GM18907 (cell line): ENCODE measurements around the gene RAB26.

Source experiments
- ATAC-seq: cut with Tn5 transposase; IDR thresholded peaks from one replicate; pipeline ENCODE4 v1.9.1; 2021; ENCODE audit warnings: mild to moderate bottlenecking, moderate library complexity; ENCODE audit not compliant: unreplicated experiment

RAB26 gene

GRCh38 chr16:2157480-2158261 is 9.2 kb downstream of the RAB26 start:
- no peak for ATAC-seq

- no peak for ATAC-seq
Observed at GRCh38 chr16:2158262-2158638, 9.8 kb downstream of the RAB26 start.

DNA sequence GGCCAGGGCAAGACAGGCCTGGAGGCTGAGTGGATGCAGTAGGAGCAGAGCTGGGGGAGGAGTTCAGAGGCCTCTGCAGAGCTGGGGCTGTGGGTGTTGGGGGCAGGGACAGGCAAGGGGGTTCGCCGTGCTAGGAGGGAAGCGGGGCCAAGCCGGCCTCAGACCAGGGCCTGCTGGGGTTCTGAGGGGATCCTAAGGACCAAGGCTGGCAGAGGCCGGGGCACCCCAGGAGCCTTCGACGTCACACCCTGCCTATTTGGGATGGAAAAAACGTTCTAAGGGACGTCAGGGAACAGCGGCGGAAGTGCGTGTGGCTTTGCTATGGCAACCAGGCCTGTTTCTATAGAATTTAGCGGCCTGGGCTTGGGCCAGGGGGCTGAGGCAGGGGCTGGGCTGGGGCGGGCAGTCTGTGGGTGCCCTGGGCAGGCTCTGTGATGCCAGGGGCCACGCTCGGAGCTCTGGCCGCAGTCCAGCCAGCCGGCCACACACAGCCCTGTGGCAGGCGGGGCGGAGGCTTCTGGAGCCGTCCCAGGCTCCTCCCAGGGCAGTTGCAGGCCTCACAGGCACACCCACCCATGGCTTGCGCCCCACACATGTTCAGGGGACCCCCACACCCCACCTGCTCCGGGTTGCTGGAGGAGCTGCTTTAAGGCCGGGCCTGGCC is 10.9 kb downstream of the RAB26 start:
- ATAC-seq: no peak

DNA sequence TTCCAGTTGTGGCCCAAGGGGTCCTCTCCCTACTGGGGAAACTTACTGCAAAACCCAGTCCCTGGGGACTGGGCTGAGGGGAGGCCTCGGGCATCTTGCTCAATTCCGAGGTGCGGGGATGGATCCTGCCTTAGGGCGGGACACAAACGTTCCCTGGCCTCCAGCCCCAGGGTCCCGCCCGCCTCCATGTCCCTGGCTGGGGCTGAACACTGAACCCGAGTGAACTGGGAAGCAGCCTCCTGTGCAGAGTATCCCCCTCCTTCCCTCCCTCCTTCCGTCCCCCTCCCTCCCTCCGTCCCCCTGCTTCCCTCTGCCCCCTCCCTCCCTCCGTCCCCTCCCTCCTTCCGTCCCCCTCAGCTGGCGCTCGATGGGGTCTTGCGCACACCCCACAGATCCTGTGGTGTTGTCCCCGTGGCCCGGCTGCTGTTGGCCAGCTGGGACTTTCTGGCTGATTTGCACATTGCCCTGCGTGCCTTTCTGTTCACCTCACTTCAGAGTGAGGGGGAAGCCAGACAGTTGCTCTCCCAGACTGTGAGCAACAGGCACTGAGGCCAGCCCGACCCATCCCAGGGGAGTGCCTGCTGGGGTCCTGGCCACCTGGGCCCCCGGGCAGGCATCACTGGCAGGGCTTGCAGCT is 12.6 kb downstream of the RAB26 start:
- ATAC-seq: no peak

DNA sequence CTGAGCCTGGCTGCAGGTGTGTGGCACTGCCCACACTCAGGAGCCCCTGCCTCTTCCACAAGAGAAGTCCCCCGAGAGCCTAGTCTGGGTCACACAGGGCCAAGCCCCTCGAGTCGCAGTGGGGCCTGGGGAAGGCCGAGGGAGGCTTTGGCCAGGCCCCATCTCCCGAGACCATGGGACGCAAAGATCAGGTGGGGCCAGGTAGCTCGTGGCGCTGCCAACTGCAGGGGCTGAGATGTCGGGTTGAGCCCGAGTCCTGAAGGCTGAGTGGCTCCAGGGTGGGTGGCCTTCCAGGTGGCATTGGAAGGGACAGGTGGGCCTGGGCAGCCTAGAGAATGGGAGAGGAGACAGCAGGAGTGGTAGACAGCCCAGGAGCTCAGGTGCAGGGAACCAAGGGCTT is 13.5 kb downstream of the RAB26 start:
- no peak for ATAC-seq

GRCh38 chr16:2162676-2163118 is 14.3 kb downstream of the RAB26 start:
- ATAC-seq: no peak

DNA sequence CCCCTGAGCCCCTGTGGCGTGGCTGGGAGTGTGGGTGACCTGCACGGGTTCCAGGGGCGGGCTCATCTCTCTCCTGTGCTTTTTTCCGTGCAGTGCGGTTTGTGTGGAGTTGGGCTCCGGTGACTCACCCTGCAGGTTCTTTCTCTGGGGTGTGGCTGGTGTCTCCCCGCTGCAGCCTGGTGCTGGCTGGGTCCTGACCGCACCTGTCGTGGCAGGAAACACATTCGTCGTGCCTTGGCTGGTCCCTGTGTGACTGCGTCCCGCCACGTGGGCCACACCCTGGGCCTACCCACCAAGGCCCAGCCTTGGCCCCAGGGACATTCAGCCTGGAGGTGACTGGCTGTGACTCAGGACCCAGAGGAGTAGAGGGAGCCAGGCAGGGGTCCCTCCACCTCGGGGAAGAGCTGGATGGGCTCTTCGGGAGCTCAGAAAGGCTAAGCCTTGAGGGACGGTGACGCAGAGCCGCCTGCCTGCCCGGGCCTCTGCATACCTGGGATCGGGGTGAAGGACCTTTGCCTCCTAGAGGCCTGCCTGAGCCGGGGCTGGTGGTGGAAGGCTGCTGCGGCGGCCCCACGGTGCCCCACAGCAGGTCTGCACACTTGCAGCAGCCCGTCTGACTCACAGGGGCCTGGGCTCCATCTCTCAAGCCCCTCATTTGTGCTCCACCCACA is 14.9 kb downstream of the RAB26 start:
- no peak for ATAC-seq

GRCh38 chr16:2165861-2166260 is 17.4 kb downstream of the RAB26 start:
- no peak for ATAC-seq

- no peak for ATAC-seq
Observed at GRCh38 chr16:2166263-2167067, 18.0 kb downstream of the RAB26 start.

GRCh38 chr16:2167068-2167638 is 18.7 kb downstream of the RAB26 start:
- no peak for ATAC-seq

DNA sequence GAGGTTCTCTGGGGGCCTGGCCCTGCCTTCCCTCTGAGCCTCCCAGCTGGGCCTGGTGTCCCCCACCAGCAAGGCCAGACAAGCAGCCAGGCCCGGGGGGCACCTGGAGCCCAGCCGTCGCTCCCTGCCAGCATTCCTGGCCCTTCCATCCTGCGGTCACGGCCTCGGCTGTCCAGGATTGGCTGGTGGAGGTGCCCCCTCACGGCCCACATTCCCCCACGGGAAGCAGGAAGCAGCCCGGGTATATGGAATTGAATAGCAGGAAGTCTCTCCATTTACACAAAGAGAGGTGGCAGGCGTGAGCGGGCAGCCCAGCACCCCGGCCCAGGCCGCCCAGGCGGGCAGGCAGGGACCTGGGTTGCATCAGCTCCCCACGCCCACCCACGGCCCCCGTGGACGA is 21.7 kb downstream of the RAB26 start:
- ATAC-seq: no peak

DNA sequence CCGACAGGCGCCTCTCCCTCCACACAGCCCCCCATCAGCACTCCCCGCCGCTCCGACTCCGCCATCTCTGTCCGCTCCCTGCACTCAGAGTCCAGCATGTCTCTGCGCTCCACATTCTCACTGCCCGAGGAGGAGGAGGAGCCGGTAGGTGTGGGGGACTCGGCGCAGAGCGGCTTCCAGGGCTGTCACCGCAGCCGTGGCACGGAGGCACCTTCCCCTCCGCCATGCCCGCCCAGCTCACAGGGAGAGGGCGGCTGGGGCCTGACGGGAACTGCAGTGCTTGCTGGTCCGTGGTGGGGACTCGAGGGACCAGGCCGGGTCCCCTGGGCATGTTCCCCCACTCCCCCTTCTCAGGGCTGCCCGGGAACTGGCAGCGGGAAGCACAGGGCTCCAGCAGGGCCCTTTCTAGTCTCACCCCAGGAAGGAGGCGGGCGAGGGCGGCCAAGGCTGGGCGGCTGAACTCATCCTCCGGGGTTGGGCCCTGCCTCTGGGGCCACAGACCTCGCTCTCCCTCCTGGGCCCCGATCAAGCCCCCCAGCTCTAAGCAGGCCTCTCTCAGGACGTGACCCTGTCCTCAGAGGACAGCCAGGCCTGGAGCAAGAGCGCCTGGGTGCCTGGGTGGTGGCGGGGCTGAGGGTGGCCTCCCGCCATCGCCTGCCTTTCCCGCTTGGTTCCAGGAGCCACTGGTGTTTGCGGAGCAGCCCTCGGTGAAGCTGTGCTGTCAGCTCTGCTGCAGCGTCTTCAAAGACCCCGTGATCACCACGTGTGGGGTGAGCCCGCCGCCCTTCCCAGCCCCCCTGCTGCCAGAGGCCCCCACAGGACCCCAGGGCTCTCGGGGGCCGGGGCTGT is 22.4 kb downstream of the RAB26 start:
- ATAC-seq: no peak

DNA sequence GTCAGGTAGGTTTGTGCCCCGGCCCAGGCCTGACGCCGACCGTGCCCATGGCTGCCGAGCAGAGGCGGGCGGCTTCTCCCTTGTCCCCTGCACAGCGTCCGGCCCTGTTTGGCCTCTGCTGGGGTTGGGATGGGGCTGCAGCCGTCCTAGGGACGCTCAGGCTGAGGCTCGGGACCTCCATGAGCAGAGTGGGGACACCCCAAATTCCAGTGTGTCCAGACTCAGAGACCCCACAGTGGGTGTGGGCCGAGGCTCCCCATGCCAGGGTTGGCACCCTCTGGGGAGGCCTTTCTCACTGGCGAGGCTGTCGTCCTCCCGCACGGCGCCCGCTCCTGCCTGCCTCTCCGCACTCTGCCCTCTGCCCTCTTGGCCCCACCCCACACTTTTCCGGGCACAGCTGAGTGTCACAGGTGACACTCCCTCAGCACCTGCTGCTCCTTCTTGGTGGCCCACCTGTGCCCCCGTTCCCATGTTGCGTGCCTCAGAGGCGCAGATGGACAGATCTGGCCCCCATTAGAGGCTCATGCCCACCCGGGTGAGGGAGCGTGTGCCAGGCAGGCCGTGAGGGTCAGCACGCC is 23.3 kb downstream of the RAB26 start:
- no peak for ATAC-seq

DNA sequence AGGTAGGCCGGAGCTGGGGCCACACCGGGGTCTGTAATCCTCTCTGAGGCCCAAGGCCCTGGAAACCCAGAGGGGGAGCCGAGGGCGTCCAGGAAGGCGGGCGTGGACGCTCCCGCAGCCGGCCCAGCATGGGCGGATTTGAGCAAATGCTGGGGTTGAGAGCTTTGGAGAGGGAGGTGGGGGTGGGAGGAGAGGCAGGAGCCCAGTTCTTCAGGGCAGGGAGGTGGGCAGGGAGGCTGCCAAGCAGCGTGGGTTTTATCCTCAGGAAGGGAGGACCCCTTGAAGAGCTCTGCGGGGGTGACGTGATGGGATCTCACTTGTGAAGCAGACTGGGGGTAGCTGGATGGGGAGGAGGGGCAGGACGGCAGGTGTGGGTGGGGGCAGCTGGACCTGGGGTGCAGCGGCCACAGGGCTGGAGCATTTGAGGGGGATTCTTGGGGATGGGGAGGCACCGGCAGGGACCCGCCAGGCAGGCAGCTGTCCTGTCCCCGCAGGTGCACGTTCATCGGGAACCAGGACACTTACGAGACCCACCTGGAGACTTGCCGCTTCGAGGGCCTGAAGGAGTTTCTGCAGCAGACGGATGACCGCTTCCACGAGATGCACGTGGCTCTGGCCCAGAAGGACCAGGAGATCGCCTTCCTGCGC is 24.4 kb downstream of the RAB26 start:
- ATAC-seq: no peak

GRCh38 chr16:2173366-2173765 is 24.9 kb downstream of the RAB26 start:
- ATAC-seq: no peak

DNA sequence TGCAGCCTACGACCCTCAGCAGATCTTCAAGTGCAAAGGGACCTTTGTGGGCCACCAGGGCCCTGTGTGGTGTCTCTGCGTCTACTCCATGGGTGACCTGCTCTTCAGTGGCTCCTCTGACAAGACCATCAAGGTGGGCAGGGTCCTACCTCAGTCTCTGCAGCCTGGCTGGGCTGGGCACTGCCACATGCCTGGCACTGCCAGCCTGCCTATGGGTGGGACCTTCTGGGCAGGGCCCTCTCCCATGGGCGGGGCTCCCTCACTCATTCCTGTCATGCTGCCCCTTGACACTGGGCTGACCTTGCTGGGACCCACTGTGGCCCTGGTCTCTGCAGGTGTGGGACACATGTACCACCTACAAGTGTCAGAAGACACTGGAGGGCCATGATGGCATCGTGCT is 25.5 kb downstream of the RAB26 start:
- no peak for ATAC-seq

DNA sequence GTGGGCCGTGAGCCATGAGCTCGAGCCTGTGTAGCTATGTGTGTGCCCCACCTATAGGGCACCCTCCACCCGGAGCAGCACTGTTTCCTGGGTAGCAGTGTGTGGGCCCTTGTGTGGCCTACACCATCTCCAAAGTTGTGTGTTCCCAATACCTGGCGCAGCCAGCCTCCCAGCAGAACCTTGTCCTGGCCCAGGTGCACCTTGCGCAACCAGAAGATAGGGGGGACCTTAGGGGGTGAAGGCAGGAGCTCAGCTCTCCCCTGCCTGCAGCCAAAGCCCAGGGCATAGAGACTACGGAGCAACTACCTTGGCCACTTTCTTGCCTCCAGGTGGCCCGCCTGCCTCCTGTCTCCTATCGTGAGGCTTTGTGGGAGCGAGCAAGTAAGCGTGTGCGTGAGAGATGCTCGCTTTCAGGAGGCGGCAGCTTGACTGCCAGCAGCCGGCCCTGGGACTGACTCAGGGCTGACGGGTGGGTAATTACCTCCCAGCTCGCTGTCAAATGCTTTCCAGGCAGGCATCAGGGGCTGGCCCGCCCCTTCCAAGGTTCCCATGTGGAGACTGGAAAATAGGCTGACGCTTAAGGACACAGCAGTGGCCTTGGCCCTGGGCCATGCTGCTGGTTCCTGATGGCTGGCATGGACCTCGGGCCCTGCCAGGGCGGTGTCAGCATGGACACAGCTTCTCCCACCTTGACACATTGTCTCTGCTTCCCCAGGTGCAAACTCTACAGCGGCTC is 26.1 kb downstream of the RAB26 start:
- ATAC-seq: no peak

- no peak for ATAC-seq
Observed at GRCh38 chr16:2175454-2175853, 27.0 kb downstream of the RAB26 start.
